Muscle layer of colon (tissue), 2 donors: ENCODE measurements around the gene ADAMTS15.

Source experiments
- H3K27ac ChIP-seq: one replicate; pipeline ENCODE4 v1.7.0; 2013; ENCODE audit warnings: low read depth, mild to moderate bottlenecking, low read length, moderate library complexity
- H3K27me3 ChIP-seq, 2 donors: one replicate each; pipeline ENCODE4 v1.7.0; 2013; ENCODE audit warnings: low read length in 2 of 2, mild to moderate bottlenecking in 2 of 2; ENCODE audit not compliant: insufficient read depth in 2 of 2, control insufficient read depth in 1 of 2
- H3K36me3 ChIP-seq: one replicate; pipeline ENCODE4 v1.7.0; 2013; ENCODE audit warnings: mild to moderate bottlenecking, low read length; ENCODE audit not compliant: insufficient read depth
- H3K4me1 ChIP-seq: one replicate; pipeline ENCODE4 v1.7.0; 2013; ENCODE audit warnings: mild to moderate bottlenecking, low read length; ENCODE audit not compliant: insufficient read depth
- H3K4me3 ChIP-seq, 2 donors: one replicate each; pipeline ENCODE4 v1.7.0; 2013; ENCODE audit warnings: low read length in 2 of 2, low read depth in 1 of 2, mild to moderate bottlenecking in 1 of 2, moderate library complexity in 1 of 2
- H3K9ac ChIP-seq: one replicate; pipeline ENCODE4 v1.7.0; 2013; ENCODE audit warnings: low read length
- H3K9me3 ChIP-seq: one replicate; pipeline ENCODE4 v1.7.0; 2013; ENCODE audit warnings: mild to moderate bottlenecking, low read length
- donor health status: abdominal sarcoma.
- donor health status: Adenocarcinoma of cecum.

ADAMTS15 gene

GRCh38 chr11:130421199-130421585 lies 27.3 kb upstream of the ADAMTS15 start:
- H3K4me3 ChIP-seq, result no peak overlapping the region
- peak overlapping the region; percentile 45 for H3K27ac ChIP-seq
- H3K36me3 ChIP-seq, result peaks cover 6% of the 10 kb centered on the region
- H3K4me1 ChIP-seq, result peaks cover 34% of the 10 kb centered on the region
- H3K9ac ChIP-seq, result no peak overlapping the region
- H3K9me3 ChIP-seq, result no peaks in the 10 kb centered on the region
- H3K27me3 ChIP-seq, result no peaks in the 10 kb centered on the region

DNA sequence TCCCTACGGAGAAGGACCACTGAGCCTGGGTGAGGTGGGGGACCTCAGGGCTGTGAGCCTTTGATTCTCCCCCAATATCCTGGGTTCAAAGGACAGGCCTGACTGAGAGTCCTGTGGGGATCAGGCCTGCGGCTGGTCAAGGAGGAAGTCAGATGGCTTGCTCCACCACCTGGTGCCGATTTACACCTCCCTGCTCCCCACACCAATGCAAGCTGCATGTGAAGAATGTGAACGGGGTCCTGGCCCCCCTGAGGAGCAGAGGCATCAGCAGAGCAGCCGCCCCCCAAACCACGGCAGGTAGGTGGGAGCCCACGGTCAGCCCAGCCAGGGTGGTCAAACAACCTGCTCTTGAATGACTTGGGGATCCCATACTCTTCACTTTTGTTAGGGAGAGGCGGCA lies 26.7 kb upstream of the ADAMTS15 start:
- peak overlapping the region; percentile 45 for H3K27ac ChIP-seq

DNA sequence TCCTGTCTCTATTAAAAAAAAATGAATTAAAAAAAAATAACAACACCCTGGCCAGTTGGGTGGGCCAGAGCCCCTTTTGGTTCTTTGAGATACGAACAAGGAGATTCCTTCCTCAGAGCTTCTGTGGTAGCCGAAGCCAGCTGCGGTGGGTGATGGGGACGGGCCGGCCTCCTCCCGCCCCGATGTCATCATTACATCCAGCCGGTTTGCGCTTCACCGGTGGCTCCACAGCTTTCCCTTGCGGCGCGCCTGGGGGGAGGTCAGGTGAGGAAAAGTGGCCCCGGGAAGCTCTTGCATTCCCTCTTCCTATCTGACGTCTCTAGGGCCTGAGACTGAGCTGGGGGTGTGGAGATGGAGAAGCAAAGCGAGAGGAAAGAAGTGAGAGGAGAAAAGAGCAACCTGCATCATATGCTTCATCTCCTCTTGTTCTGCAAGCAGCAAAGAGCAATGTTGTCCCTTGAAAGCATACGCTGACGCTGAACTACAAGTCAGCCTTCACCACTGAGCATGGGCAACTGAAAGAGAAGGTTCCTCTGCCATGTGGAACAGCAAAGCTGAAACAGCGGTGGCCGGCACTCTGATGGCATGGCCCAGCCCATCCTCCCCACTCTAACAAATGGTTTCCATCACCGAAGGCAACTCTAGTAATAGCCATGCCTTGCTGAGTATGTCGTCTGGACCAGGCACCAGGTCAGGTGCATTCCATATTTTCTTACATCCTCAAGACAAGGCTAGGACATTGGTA lies 26.0 kb upstream of the ADAMTS15 start:
- Histone ChIP-seq H3K9ac (no peak overlapping the region), H3K4me1 (peaks cover 39% of the 10 kb centered on the region), H3K27ac (no peak overlapping the region), H3K27me3 (peaks cover 0 to 2% of the 10 kb centered on the region in 2 donors), H3K9me3 (no peaks in the 10 kb centered on the region), H3K4me3 (no peak overlapping the region), H3K36me3 (no peaks in the 10 kb centered on the region)

More for the DNA sequence above, 26.7 kb upstream of the ADAMTS15 start:
- H3K36me3 ChIP-seq, result peaks cover 2% of the 10 kb centered on the region
- H3K4me3 ChIP-seq, result no peak overlapping the region
- H3K27me3 ChIP-seq, result no peaks in the 10 kb centered on the region
- no peaks in the 10 kb centered on the region for H3K9me3 ChIP-seq
- peaks cover 39% of the 10 kb centered on the region for H3K4me1 ChIP-seq
- H3K9ac ChIP-seq, result no peak overlapping the region

GRCh38 chr11:130423541-130424142 lies 24.8 kb upstream of the ADAMTS15 start:
- H3K9ac ChIP-seq, result no peak overlapping the region
- H3K36me3 ChIP-seq, result no peaks in the 10 kb centered on the region
- no peaks in the 10 kb centered on the region for H3K9me3 ChIP-seq
- no peak overlapping the region for H3K27ac ChIP-seq
- peaks cover 32% of the 10 kb centered on the region for H3K4me1 ChIP-seq
- no peak overlapping the region for H3K4me3 ChIP-seq
- H3K27me3 ChIP-seq, result peaks cover 0 to 7% of the 10 kb centered on the region in 2 donors

DNA sequence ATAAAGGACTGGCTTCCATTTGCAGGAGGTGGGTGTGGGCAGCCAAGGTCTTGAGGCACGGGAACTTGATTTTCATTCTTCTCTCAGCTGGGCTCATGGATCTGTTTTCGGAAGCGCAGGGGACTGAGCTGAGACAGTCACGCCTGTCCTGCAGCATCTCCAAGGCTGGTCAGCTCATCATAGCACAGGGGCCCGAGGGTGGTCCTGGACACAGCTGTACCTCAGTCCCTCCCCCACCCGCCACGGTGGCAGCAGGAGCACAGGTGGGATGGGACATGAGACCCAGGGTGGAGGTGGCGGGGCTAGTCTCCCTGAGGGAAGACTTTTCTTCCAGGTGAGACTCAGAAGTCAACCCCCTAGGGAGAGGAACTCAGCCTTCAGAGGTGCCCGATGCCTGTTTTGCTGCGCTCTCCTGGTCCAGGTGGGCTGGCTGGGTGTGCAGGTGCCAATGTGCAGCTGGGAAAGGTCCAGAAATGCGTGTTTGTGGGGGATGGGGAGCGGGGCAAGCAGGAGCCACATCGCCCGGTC lies 23.8 kb upstream of the ADAMTS15 start:
- Histone ChIP-seq H3K27ac (no peak overlapping the region), H3K27me3 (peaks cover 0 to 7% of the 10 kb centered on the region in 2 donors)

DNA sequence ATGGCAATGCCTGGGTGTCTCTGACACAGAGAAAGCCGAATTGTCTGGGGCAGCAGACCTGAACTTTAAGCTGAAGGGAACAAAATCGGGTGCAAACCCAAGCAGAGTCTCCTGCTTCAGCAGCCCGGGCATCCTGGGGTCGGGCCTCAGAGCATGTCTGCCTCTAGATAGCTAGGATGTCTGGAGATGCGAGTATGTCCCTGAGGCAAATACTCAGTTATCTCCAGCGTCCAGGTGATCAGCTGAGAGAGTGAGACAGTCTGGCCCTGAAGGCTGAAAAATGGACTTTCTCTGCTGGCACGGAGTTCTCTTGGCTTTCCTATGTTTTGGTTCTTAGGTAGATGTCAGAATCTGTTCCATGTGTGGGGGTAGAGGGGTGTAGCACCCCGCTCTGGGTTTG lies 23.3 kb upstream of the ADAMTS15 start:
- Histone ChIP-seq H3K4me1 (peaks cover 31% of the 10 kb centered on the region), H3K27me3 (peaks cover 0 to 7% of the 10 kb centered on the region in 2 donors), H3K4me3 (no peak overlapping the region), H3K9ac (no peak overlapping the region), H3K36me3 (no peaks in the 10 kb centered on the region), H3K9me3 (no peaks in the 10 kb centered on the region), H3K27ac (no peak overlapping the region)

More for the DNA sequence above, 23.8 kb upstream of the ADAMTS15 start:
- Histone ChIP-seq H3K4me1 (peaks cover 35% of the 10 kb centered on the region), H3K4me3 (no peak overlapping the region), H3K9ac (no peak overlapping the region), H3K9me3 (no peaks in the 10 kb centered on the region), H3K36me3 (no peaks in the 10 kb centered on the region)

- Histone ChIP-seq H3K27me3 (peaks cover 0 to 7% of the 10 kb centered on the region in 2 donors), H3K27ac (peak overlapping the region; percentile 82), H3K9ac (peak overlapping the region; percentile 61), H3K9me3 (no peaks in the 10 kb centered on the region), H3K4me3 (peak overlapping the region; percentile 79 to 81), H3K4me1 (peaks cover 19% of the 10 kb centered on the region), H3K36me3 (no peaks in the 10 kb centered on the region)
Observed at GRCh38 chr11:130426223-130426836, 22.1 kb upstream of the ADAMTS15 start.

GRCh38 chr11:130426837-130427341 lies 21.6 kb upstream of the ADAMTS15 start:
- Histone ChIP-seq H3K4me1 (peaks cover 19% of the 10 kb centered on the region), H3K36me3 (no peaks in the 10 kb centered on the region), H3K27ac (peak overlapping the region; percentile 82), H3K9ac (peak overlapping the region; percentile 61), H3K27me3 (peaks cover 0 to 7% of the 10 kb centered on the region in 2 donors), H3K4me3 (peak overlapping the region; percentile 79 to 81), H3K9me3 (no peaks in the 10 kb centered on the region)

DNA sequence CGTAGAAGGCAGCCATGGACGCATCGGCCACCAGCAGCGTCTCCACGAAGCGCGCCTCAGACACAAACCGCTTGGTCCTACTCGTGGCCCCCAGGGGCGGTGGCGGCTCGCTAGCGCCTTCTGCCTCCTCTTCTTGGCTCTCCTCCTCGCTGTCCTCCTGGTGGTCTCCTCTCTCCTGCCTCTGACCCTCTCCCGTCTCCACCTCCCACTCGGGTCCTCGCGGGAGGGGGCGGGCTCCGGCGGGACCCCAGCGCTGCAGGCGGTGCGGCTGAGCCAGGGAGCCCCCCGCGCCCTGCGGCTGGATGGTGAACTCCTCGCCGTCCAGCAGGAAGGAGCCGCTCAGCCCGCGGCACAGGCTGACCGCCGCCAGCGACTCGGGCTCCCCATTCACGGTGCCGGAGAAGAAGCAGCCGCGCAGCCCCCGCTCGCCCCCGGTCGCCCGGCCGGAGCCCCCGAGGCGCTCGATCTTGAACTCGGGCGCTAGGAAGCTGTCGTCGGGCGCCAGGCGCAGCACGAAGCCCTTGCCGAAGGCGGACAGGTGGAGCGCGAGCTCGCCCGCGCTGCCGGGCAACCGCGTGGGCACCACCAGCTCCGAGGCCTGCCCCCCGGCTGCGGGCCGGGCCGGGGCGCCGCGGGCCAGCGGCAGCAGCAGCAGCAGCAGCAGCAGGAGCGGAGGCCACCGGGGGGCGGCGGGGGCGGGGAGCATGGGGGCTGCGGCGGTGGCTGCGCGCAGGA lies 20.7 kb upstream of the ADAMTS15 start:
- H3K9me3 ChIP-seq, result no peaks in the 10 kb centered on the region
- peak overlapping the region; percentile 82 for H3K27ac ChIP-seq
- H3K27me3 ChIP-seq, result peaks cover 0 to 7% of the 10 kb centered on the region in 2 donors
- H3K4me3 ChIP-seq, result peak overlapping the region; percentile 79 to 81
- peaks cover 19% of the 10 kb centered on the region for H3K4me1 ChIP-seq
- H3K36me3 ChIP-seq, result no peaks in the 10 kb centered on the region
- H3K9ac ChIP-seq, result peak overlapping the region; percentile 61

DNA sequence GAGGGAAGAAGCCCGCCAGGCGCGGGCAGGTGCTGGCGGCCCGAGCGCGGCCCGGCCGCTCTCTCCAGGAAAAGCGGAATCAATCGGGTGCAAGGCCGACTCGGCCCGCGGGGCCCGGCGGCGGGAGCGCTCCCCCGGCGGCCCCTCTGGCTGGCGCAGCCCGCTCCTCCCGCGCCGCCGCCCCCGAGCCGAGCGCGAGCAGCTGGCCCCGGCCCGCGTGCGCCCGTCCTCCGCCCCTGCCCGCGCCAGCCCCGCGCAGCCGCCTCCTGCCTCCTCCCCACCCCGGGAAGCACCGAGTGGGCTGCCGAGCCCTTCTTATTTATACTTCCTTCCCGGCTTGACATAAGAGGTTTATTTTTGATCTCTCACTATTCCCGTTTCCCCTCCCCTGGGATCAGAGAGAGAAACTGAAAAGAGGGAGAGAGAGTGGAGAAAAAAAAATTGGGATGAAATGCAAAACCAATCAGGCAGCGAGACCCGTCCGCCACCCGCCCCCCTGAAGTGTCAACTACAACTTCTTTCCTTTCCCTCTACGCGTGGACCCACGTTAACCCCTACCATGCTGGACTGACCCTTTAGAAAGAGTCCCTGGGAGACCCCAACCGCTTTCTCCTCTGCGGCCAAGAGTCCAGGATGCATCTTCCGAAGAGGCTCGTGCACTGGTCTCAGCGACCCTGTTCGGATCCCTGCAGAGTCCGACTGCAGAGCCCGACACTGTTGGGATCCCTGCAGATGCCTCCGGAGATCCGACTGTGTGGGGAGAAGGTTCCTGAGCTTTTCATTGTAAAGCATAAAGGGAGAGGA lies 19.9 kb upstream of the ADAMTS15 start, which contains the start of gene ADAMTS8:
ADAMTS8 (minus strand) TSS at position 294 of the 804 bp plus-strand sequence. CDS start 323 bp downstream, outside the sequence.
- peak within 1 kb of the TSS; percentile 79 to 81 for H3K4me3 ChIP-seq
- H3K36me3 ChIP-seq, result no peaks in the 10 kb centered on the region
- H3K4me1 ChIP-seq, result peaks cover 19% of the 10 kb centered on the region
- peaks cover 0 to 7% of the 10 kb centered on the region in 2 donors for H3K27me3 ChIP-seq
- H3K9ac ChIP-seq, result peak within 1 kb of the TSS; percentile 61
- H3K27ac ChIP-seq, result peak within 1 kb of the TSS; percentile 82
- no peaks in the 10 kb centered on the region for H3K9me3 ChIP-seq
